GM12873 (cell line): ENCODE data around the gene NKD1.

Experiments used
- TF ChIP-seq, protein P1 (sequence below): IDR thresholded peaks from 2 replicates; pipeline ENCODE4 v1.5.1; 2012; ENCODE audit warnings: low read depth, mild to moderate bottlenecking, moderate library complexity, low read length, control low read depth; ENCODE audit not compliant: insufficient read depth; ENCODE audit errors: missing control alignments

NKD1 gene

DNA sequence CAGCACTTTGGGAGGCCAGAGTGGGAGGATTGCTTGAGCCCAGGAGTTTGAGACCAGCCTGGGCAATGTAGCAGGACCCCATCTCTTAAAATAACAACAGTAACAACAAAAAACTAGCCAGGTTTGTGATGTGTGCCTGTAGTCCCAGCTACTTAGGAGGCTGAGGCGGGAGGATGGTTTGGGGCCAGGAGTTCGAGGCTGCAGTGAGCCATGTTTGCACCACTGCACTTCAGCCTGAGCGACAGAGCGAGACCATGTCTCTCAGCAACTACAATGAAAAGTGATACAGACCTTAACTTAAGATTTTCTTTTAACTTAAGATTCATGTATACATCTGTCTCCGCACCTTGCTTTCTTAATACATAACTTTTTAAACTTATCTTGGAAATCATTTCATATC is 17.2 kb downstream of the NKD1 start:
- TF ChIP-seq, protein P1, sequence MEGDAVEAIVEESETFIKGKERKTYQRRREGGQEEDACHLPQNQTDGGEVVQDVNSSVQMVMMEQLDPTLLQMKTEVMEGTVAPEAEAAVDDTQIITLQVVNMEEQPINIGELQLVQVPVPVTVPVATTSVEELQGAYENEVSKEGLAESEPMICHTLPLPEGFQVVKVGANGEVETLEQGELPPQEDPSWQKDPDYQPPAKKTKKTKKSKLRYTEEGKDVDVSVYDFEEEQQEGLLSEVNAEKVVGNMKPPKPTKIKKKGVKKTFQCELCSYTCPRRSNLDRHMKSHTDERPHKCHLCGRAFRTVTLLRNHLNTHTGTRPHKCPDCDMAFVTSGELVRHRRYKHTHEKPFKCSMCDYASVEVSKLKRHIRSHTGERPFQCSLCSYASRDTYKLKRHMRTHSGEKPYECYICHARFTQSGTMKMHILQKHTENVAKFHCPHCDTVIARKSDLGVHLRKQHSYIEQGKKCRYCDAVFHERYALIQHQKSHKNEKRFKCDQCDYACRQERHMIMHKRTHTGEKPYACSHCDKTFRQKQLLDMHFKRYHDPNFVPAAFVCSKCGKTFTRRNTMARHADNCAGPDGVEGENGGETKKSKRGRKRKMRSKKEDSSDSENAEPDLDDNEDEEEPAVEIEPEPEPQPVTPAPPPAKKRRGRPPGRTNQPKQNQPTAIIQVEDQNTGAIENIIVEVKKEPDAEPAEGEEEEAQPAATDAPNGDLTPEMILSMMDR, result no peak

GRCh38 chr16:50566014-50566962 is 18.1 kb downstream of the NKD1 start:
- TF ChIP-seq, protein P1, result no peak

DNA sequence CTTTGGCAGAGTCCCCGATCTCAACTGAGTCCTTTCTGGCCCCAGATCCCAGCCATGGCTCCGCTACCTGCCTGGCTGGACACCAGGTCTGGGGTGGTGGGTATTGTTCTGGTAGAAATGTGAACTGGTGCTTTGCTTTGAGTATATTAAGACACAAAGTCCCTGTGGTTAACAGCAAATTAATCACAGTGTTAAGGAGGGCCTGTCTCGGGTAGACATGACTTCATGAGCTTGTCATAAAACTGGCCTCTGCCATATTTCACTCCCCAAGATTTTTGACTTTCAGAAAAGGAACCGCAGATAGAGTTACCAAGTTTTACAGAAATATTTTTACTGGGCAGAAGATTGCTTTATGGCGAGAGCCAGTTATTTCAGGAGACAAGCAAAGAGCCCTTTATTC is 19.5 kb downstream of the NKD1 start:
- TF ChIP-seq, protein P1, result no peak

- TF ChIP-seq, protein P1, result no peak
Observed at GRCh38 chr16:50568187-50568815, 20.1 kb downstream of the NKD1 start.

DNA sequence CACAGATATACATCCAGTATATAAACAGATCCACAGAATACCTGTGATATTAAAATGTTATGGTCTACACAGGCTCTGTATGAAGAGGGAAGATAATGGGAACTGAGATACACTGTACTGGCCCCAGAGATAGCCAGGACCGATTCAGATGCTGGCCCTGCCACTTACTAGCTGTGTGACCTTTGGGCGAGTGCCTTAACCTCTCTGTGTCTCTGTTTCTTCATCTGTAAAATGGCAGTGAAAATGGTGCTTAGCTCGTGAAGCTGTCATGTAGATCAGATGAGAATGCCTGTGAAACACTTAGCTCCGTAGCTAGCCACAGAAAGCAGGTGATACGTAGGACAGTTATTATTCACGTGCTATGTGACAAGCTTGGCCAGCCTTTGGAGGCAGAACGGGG is 22.2 kb downstream of the NKD1 start:
- TF ChIP-seq, protein P1, result no peak

- TF ChIP-seq, protein P1, result no peak
Observed at GRCh38 chr16:50570808-50571598, 22.8 kb downstream of the NKD1 start.

DNA sequence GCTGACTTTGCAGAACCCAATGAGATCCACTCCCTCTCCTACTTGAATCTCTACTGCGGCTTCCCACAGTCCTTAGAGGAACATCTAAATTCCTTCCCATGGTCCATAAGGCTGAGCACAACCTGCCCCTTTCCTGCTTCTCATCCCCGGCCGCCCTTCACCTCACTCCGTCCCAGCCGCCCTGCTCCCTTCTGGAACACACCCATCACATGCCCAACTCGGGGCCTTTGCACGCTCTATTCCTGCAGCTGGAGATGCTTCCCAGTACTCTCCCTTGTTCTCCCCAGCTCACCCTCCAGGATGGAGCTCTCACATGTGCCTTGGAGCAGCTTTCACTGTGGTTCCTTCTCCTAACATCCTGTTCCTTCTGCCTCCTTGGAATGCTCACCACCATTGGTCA is 23.6 kb downstream of the NKD1 start:
- TF ChIP-seq, protein P1, result no peak
